NB4 (cell line): ENCODE results near the gene UNG.

Experiments used
- CTCF ChIP-seq: IDR thresholded peaks from one replicate; pipeline ENCODE4 v1.5.1; 2012; ENCODE audit warnings: low read depth, low read length
- MYC ChIP-seq: IDR thresholded peaks from 2 replicates; pipeline ENCODE4 v1.6.1; 2011; ENCODE audit warnings: low read depth, low read length
- POLR2A ChIP-seq: IDR thresholded peaks from 2 replicates; pipeline ENCODE4 v1.6.1; 2011; ENCODE audit warnings: mild to moderate bottlenecking; ENCODE audit not compliant: insufficient read length; ENCODE audit errors: extremely low read depth

- no peak for TF ChIP-seq CTCF
- no peak for TF ChIP-seq POLR2A
- TF ChIP-seq MYC = no peak
Measured at GRCh38 chr12:109098651-109099050, 1.3 kb downstream of the UNG start.
